ENCODE measurements around the gene FOXD3.

FOXD3 gene

GRCh38 chr1:63322944-63323864, 837 bp downstream of the FOXD3 start:
- no peak for DNase-seq (ENCODE audit: extremely low read depth, low read depth)
- TF ChIP-seq CTCF (IDR thresholded peaks at IDR 0.05; ENCODE audit: low read depth, low read length), result no peak

- TF ChIP-seq CTCF (IDR thresholded peaks at IDR 0.05; ENCODE audit: low read depth, low read length), result no peak
- no peak for DNase-seq (ENCODE audit: extremely low read depth, low read depth)
These were observed 1.8 kb downstream of the FOXD3 start for GRCh38 chr1:63323865-63324778.

GRCh38 chr1:63324779-63325119, 2.4 kb downstream of the FOXD3 start:
- no peak for DNase-seq (ENCODE audit: extremely low read depth, low read depth)
- no peak for TF ChIP-seq CTCF (IDR thresholded peaks at IDR 0.05; ENCODE audit: low read depth, low read length)

- no peak for DNase-seq (ENCODE audit: extremely low read depth, low read depth)
- no peak for TF ChIP-seq CTCF (IDR thresholded peaks at IDR 0.05; ENCODE audit: low read depth, low read length)
These were observed 3.1 kb downstream of the FOXD3 start for GRCh38 chr1:63325279-63325985.

GRCh38 chr1:63326106-63326472, 3.7 kb downstream of the FOXD3 start:
- no peak for TF ChIP-seq CTCF (IDR thresholded peaks at IDR 0.05; ENCODE audit: low read depth, low read length)
- DNase-seq (ENCODE audit: extremely low read depth, low read depth), result no peak

GRCh38 chr1:63326473-63327380, 4.4 kb downstream of the FOXD3 start:
- no peak for DNase-seq (ENCODE audit: extremely low read depth, low read depth)

More at GRCh38 chr1:63326473-63327380, 4.4 kb downstream of the FOXD3 start:
- no peak for TF ChIP-seq CTCF (IDR thresholded peaks at IDR 0.05; ENCODE audit: low read depth, low read length)
